T-helper 9 cell (primary cell): ENCODE measurements around the gene KCNE2.

Experiments
- DNase-seq: peaks from one replicate; pipeline ENCODE4 v3.0.0-alpha.2; 2020
- total RNA-seq, 2 donors: gene quantifications; one replicate each; lab custom pipeline; 2026; lab: John Stamatoyannopoulos, UW

KCNE2 gene
- total RNA-seq, result 0 reads per million in 2 donors

- no peak for DNase-seq
Measured at GRCh38 chr21:34363733-34364132, at the start of gene KCNE2. KCNE2 (plus strand) TSS chr21:34364006; CDS start chr21:34370479, 6,473 bp downstream.

GRCh38 chr21:34319585-34319984, 44.2 kb upstream of the KCNE2 start:
- no peak for DNase-seq

- DNase-seq, result no peak
Measured at GRCh38 chr21:34320011-34320410, 43.8 kb upstream of the KCNE2 start.

GRCh38 chr21:34330055-34330454, 33.8 kb upstream of the KCNE2 start:
- DNase-seq, result no peak

GRCh38 chr21:34331726-34332125, 32.1 kb upstream of the KCNE2 start:
- no peak for DNase-seq

GRCh38 chr21:34332347-34332746, 31.5 kb upstream of the KCNE2 start:
- DNase-seq, result no peak

GRCh38 chr21:34333121-34333739, 30.6 kb upstream of the KCNE2 start:
- no peak for DNase-seq

GRCh38 chr21:34335316-34335715, 28.5 kb upstream of the KCNE2 start:
- DNase-seq, result no peak

GRCh38 chr21:34336245-34336644, 27.6 kb upstream of the KCNE2 start:
- no peak for DNase-seq

- no peak for DNase-seq
Measured at GRCh38 chr21:34336756-34337391, 26.9 kb upstream of the KCNE2 start.

- DNase-seq, result no peak
Measured at GRCh38 chr21:34337741-34338140, 26.1 kb upstream of the KCNE2 start.

- DNase-seq, result no peak
Measured at GRCh38 chr21:34338226-34338625, 25.6 kb upstream of the KCNE2 start.

- no peak for DNase-seq
Measured at GRCh38 chr21:34340061-34340460, 23.7 kb upstream of the KCNE2 start.

- DNase-seq, result no peak
Measured at GRCh38 chr21:34342476-34342875, 21.3 kb upstream of the KCNE2 start.

- no peak for DNase-seq
Measured at GRCh38 chr21:34343347-34343746, 20.5 kb upstream of the KCNE2 start.

GRCh38 chr21:34343838-34344381, 19.9 kb upstream of the KCNE2 start:
- no peak for DNase-seq

GRCh38 chr21:34344584-34344983, 19.2 kb upstream of the KCNE2 start:
- no peak for DNase-seq

GRCh38 chr21:34345091-34345871, 18.5 kb upstream of the KCNE2 start:
- DNase-seq, result no peak

- DNase-seq, result no peak
Measured at GRCh38 chr21:34345892-34346291, 17.9 kb upstream of the KCNE2 start.

- no peak for DNase-seq
Measured at GRCh38 chr21:34348890-34349519, 14.8 kb upstream of the KCNE2 start.

GRCh38 chr21:34351786-34352241, 12.0 kb upstream of the KCNE2 start:
- DNase-seq, result no peak

- no peak for DNase-seq
Measured at GRCh38 chr21:34352556-34352955, 11.2 kb upstream of the KCNE2 start.

- no peak for DNase-seq
Measured at GRCh38 chr21:34353182-34353581, 10.6 kb upstream of the KCNE2 start.
